IPS DF 4.7 (cell line): ENCODE data around the gene RCC2.
A peak's percentile ranks its signal among the peaks of the same experiment; 100 is the strongest.

ENCODE experiments used
- DNase-seq: peaks from one replicate; pipeline ENCODE4 v3.0.0-alpha.2; 2013; ENCODE audit warnings: low spot score; ENCODE audit errors: extremely low read depth

Gene RCC2

GRCh38 chr1:17377325-17377953 is 62.0 kb downstream of the RCC2 start:
- peak; percentile 74 for DNase-seq

- DNase-seq, result no peak
These were observed 63.8 kb downstream of the RCC2 start for GRCh38 chr1:17375651-17376050.

GRCh38 chr1:17372955-17373354 is 66.5 kb downstream of the RCC2 start:
- DNase-seq, result no peak

- no peak for DNase-seq
These were observed 67.6 kb downstream of the RCC2 start, which contains the start of gene PADI6 for GRCh38 chr1:17371896-17372295. Gene PADI6 (plus strand): TSS chr1:17372196. CDS start chr1:17372246, 50 bp downstream.

- no peak for DNase-seq
These were observed 68.9 kb downstream of the RCC2 start for GRCh38 chr1:17370618-17371017.

- no peak for DNase-seq
These were observed 70.0 kb downstream of the RCC2 start for GRCh38 chr1:17369466-17369865.

- no peak for DNase-seq
These were observed 74.2 kb downstream of the RCC2 start for GRCh38 chr1:17365293-17365692.

- no peak for DNase-seq
These were observed 75.7 kb downstream of the RCC2 start for GRCh38 chr1:17363771-17364170.

GRCh38 chr1:17363351-17363750 is 76.1 kb downstream of the RCC2 start:
- no peak for DNase-seq

GRCh38 chr1:17361687-17362086 is 77.8 kb downstream of the RCC2 start:
- DNase-seq, result no peak

- DNase-seq, result no peak
These were observed 79.1 kb downstream of the RCC2 start for GRCh38 chr1:17360272-17360956.

- no peak for DNase-seq
These were observed 79.7 kb downstream of the RCC2 start for GRCh38 chr1:17359808-17360207.

- no peak for DNase-seq
These were observed 80.4 kb downstream of the RCC2 start for GRCh38 chr1:17359031-17359430.

- DNase-seq, result no peak
These were observed 80.9 kb downstream of the RCC2 start for GRCh38 chr1:17358557-17358956.
